Measurements from ENCODE around the gene CIAO2B. TPM values are rescaled to one million over a fixed set of nuclear protein-coding genes. Genes with fewer than 3 reads are reported as not detected.

CIAO2B gene
- total RNA-seq, 1 experiment from 2014 or later = 83.0 TPM

- Histone ChIP-seq H3K27me3 (ENCODE audit: insufficient read depth, low read length) (no peaks in the 10 kb centered on the region), H2AFZ (ENCODE audit: low read length) (no peak overlapping the region), H2AK5ac (ENCODE audit: insufficient read length, low read length) (no peak overlapping the region), H3K27ac (ENCODE audit: insufficient read length, low read depth, low read length) (no peak overlapping the region), H2BK120ac (ENCODE audit: low read depth, low read length, poor library complexity, severe bottlenecking) (no peak overlapping the region), H3K9ac (ENCODE audit: extremely low read depth, insufficient read length, low read length) (no peak overlapping the region), H4K5ac (ENCODE audit: insufficient read length, low read depth, low read length) (no peak overlapping the region), H4K8ac (replicated peaks; ENCODE audit: insufficient read length, low read depth, low read length) (no peak overlapping the region), H3K18ac (ENCODE audit: insufficient read length, low read depth, low read length) (no peak overlapping the region), H4K91ac (ENCODE audit: insufficient read length, low read depth, low read length) (no peak overlapping the region), H3K23ac (ENCODE audit: insufficient read length, low read depth, low read length) (no peak overlapping the region), H2BK20ac (ENCODE audit: low read depth, low read length, poor library complexity, severe bottlenecking) (no peak overlapping the region), H2BK15ac (ENCODE audit: low read depth, low read length) (no peak overlapping the region), H3K79me2 (ENCODE audit: insufficient read depth, low read length) (no peaks in the 10 kb centered on the region), H2BK12ac (ENCODE audit: insufficient read length, low read depth, low read length) (no peak overlapping the region), H3K79me1 (ENCODE audit: insufficient read depth, low read depth, low read length, poor library complexity, severe bottlenecking) (no peaks in the 10 kb centered on the region), H4K20me1 (ENCODE audit: control insufficient read depth, insufficient read depth, insufficient read length) (no peaks in the 10 kb centered on the region), H3K4me1 (ENCODE audit: insufficient read depth, low read length) (no peaks in the 10 kb centered on the region), H2BK5ac (ENCODE audit: insufficient read length, low read length) (no peak overlapping the region), H3T11ph (ENCODE audit: low read length) (no peak overlapping the region), H3K23me2 (ENCODE audit: insufficient read length, low read depth, low read length, poor library complexity, severe bottlenecking) (no peaks in the 10 kb centered on the region), H3K9me3 (ENCODE audit: control insufficient read depth, low read depth, low read length) (no peaks in the 10 kb centered on the region), H3K4ac (ENCODE audit: low read depth, low read length) (no peak overlapping the region), H3K56ac (ENCODE audit: insufficient read length, low read depth, low read length) (no peak overlapping the region), H3K4me2 (ENCODE audit: insufficient read depth, insufficient read length, low read length) (no peak overlapping the region), H3K14ac (ENCODE audit: insufficient read depth, low read length) (no peak overlapping the region)
- no peak for DNase-seq
- Mint-ChIP-seq H3K4me1 (peaks cover 8 to 18% of the 10 kb centered on the region in 2 experiments; a peak in 3 of 4 replicates), H3K27me3 (ENCODE audit: low read depth) (peaks cover 20% of the 10 kb centered on the region), H3K9me3 (no peaks in the 10 kb centered on the region), H3K4me3 (no peak overlapping the region), H3K27ac (no peak overlapping the region), H3K36me3 (ENCODE audit: insufficient read depth in 1 of 3, low read depth in 3 of 3) (no peaks in the 10 kb centered on the region)
- TF ChIP-seq, protein P1, sequence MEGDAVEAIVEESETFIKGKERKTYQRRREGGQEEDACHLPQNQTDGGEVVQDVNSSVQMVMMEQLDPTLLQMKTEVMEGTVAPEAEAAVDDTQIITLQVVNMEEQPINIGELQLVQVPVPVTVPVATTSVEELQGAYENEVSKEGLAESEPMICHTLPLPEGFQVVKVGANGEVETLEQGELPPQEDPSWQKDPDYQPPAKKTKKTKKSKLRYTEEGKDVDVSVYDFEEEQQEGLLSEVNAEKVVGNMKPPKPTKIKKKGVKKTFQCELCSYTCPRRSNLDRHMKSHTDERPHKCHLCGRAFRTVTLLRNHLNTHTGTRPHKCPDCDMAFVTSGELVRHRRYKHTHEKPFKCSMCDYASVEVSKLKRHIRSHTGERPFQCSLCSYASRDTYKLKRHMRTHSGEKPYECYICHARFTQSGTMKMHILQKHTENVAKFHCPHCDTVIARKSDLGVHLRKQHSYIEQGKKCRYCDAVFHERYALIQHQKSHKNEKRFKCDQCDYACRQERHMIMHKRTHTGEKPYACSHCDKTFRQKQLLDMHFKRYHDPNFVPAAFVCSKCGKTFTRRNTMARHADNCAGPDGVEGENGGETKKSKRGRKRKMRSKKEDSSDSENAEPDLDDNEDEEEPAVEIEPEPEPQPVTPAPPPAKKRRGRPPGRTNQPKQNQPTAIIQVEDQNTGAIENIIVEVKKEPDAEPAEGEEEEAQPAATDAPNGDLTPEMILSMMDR (conservative IDR thresholded peaks at IDR 0.05) = no peak
- WGBS (ENCODE audit: extremely low coverage, insufficient read length, low lambda C conversion rate) = no CpG with 5 or more reads among the region's 13 CpGs
Measured at GRCh38 chr16:66904428-66904845, 29.8 kb downstream of the CIAO2B start.
